H4 (cell line): ENCODE results near the gene CNTNAP5. TPM values are rescaled to one million over a fixed set of nuclear protein-coding genes. Genes with fewer than 3 reads are reported as not detected.

Experiments used
- DNase-seq: peaks from one replicate; pipeline ENCODE4 v3.0.0-alpha.2; 2015; ENCODE audit warnings: low spot score
- total RNA-seq: library from RNA; depleted of rRNA; stranded (reverse); fragments of >200 nt; shearing (Covaris generic); gene quantifications from 2 replicates; pipeline ENCODE4 v1.2.3, GENCODE V29; 2014

CNTNAP5 gene
- total RNA-seq, 1 experiment from 2014 or later = not detected

DNA sequence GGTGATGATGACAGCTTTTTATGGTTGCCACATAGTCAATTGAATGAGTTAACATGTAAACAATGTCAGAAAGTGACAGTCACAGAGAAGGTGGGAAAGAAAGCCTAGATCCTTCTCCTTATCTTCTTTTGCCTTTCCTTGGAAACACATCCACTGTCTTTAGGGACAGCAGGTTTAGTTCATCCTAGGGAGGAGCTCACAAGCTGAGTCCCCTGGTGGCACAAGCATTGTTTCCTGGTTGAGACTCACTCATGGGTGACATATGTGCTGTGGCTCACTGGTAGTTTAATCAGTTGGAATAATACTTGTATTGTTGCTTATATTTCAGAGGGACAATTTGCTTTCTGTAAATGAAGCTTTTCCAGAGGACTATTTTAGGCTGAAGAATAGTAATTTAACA, 598.5 kb downstream of the CNTNAP5 start:
- no peak for DNase-seq

DNA sequence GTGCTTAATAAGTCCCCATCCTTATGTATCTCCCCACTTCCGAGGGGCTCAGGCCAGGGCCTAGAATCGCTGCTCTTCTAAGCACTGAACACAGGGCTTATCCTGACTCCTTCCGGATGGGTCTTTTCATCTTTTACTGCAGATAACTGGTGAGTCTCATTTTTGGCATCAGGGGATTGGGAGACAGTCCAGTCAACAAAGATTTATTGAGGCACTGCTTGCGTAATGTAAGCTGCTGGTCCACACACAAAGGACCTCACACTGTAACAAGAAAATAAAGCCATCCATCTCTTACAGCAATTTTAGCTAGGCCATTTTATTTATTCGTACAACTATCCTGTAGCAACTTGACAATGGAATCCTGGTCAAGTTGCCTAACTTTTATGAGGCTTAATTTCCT, 600.5 kb downstream of the CNTNAP5 start:
- DNase-seq = no peak

DNA sequence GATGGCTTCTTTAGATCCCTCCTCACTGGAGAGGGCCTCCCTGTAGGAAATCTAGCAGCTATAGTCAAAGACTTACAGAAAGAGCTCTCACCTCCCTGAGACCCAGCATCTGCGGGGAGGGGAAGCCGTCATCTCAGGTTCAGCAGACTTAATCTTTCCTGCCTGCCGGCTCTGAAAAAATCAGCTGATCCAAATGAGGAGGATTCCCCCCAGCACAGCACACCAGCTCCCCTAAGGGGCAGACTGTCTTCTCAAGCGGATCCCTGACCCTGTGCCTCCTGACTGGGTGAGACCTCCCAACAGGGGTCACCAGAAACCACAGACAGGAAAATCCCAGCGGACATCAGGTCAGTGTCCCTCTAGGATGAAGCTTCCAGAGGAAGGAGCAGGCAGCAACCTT, 601.9 kb downstream of the CNTNAP5 start:
- no peak for DNase-seq

DNA sequence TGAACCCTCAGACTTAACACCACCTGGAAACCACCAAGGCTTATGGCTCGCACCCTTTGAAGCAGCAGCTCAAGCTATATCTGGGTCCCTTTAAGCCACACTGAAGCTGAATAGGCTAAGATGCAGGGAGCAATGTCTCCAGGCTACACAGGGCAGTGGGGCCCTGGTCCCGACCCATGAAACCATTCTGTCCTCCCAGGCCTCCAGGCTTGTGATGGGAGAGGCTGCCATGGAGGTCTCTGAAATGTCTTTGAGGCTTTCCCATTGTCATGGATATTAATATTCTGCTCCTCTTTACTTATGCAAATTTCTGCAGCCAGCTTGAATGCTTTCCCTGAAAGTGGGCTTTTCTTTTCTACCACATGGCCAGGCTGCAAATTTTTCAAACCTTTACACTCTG, 608.7 kb downstream of the CNTNAP5 start:
- no peak for DNase-seq

DNA sequence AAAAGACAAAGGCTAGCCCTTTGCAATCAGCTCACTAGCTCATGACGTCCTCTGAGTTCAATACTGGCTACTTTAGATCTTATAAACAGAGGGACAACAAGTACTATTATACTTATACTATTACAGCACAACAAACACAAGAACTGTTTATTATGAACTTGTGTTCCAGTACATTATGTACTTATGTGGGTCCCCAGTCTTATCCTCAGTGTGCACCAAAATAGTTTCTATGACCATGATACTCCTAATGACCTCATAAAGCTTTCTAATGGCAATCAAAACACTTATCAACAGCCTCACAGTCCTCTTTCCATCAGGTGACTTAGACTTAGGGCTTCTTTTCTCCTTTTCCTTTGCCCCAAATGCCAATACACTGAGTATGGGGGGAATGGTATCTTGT, 614.4 kb downstream of the CNTNAP5 start:
- no peak for DNase-seq

DNA sequence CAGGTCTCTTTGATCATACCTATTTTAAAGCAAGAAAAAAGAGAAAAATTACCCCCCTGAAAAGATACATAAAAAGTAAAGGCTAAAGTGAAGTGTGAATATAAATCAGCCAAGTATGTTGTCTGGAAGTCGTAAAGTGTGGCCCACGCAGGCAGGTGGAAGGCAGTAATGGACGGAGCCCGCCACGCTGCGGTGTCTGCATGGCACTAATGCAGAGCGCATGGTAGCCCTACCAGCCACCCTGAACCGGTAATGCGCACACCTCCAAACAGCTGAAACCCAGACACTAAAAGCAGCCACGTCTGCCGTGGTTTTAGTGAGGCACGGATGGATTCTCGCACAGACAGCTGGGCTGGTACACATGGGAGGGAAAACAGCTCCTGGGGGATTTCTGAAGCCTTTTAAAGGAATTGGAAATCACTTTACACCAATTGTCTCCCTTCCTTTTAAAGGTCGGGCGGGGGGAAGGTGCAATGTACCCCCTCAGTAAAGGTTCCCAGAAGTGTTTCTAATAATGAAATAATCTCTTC, 615.2 kb downstream of the CNTNAP5 start:
- no peak for DNase-seq

DNA sequence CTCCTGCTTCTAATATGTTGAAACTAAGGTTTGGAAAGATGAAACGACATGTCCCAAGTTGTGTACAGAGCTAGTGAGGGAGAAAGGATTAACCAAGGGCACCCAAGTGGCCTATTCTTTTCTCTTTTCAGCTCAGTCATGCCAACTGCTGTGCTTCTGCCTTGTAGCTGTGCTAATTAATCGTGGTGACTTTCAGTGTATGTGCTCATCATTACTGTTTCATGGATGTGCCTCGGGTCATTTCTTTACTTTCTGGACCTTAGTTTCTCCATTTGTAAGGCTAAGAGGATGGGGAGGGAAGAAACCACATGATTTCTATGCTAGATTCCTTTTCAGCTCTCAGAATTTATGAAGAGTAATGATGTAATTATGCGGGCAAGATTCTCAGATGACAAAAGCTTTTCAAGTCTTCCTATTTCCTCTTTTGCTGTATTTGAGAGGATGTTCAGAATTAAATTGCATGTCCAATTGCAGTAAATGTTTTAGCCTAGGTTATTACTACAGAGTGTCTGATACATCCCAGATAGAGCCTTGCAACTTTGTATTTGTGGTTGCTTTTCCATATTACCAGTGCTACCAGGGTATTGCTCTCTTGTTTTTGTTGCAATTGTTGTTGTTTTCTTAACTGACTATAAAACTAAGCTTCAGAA, 621.2 kb downstream of the CNTNAP5 start:
- no peak for DNase-seq

DNA sequence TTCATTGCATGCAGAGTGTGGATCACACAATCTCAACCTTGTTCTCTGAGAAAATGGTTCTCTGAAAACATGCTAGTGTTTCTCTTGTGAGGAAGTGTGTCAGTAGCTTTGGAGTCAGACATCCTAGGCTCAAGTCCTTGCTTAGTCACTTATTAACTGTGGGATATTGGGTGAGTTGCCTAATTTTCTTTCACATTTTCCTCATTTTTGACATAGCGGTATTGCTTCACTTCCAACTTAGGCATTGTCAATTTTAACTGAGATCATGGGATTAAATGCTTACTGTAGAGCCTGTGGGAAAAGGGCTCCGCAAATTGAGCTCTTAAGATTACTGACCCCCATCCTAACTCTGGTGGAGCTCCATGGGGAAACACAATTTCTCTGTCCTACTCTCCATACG, 622.2 kb downstream of the CNTNAP5 start:
- no peak for DNase-seq

GRCh38 chr2:124647663-124648062, 622.6 kb downstream of the CNTNAP5 start:
- DNase-seq = no peak

DNA sequence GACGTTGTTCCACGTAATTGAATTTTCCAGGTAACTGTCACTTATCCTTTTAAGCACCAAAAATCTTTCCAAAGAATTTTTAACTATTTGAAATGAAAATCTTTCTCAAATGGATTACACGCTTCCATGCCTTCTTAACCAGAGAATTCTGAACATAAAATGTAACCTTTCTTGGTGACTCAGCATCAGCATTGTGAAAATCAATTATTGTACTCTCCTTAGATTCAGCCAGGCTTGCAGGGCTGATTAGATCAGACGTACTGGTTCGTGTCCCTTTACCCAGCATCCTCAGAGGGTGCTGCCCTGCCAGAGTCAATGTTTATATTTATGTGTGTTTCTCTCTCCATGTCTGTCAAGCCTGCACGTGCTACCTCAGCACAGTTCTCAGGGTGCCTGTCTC, 623.9 kb downstream of the CNTNAP5 start:
- DNase-seq = no peak

DNA sequence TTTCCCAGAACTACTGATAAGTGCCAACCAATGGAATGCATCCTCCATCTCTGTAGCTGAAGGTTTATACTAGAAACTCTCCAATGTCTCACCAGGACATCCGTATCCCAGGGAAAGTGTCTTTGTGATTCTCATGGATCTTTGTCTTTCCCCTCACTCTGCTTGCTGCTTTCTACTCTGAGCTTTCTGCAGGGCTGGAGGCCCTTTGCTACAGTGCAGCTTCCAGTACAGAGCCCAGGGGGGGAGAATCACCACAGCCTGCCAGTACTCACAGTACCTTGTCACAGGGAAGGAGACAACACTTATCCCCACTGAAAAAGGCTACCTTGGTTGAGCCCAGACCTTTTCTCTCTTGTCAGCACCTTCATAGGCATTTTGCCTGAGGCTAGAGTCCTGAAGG, 627.0 kb downstream of the CNTNAP5 start:
- no peak for DNase-seq

GRCh38 chr2:124658373-124658772, 633.3 kb downstream of the CNTNAP5 start:
- no peak for DNase-seq

DNA sequence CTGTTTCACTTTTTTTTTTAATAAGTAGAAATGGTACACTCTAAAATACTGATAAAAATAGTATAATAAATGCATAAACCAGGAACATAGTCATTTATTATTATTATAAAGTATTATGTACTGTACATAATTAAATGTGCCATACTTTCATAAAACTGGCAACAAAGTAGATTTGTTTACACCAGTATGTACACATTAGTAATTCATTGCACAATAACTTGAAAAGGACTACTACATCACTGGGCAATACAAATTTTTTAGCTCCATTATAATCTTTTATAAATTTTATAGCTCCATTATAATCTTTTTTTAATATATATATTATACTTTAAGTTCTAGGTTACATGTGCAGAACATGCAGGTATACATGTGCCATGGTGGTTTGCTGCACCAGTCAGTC, 636.5 kb downstream of the CNTNAP5 start:
- DNase-seq = no peak

GRCh38 chr2:124662946-124663644, 638.0 kb downstream of the CNTNAP5 start:
- no peak for DNase-seq

DNA sequence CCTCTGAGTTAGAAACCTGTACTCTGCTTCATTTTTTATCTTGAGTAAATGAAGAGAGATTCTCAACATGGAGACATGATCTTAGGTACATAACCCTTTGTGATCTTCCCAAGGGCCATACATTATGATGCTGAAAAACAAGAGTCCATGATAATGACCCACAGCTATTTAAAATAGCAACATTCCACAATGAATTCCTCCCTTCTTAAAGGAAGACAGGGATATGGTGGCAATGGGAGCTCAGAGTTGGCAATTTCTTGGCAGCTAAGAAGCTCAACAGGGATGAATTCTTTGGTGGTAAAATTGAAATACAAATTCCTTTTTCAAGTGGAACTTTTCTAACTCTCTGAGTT, 638.5 kb downstream of the CNTNAP5 start:
- DNase-seq = no peak

GRCh38 chr2:124664363-124664762, 639.3 kb downstream of the CNTNAP5 start:
- DNase-seq = no peak

GRCh38 chr2:124666976-124667375, 641.9 kb downstream of the CNTNAP5 start:
- no peak for DNase-seq

DNA sequence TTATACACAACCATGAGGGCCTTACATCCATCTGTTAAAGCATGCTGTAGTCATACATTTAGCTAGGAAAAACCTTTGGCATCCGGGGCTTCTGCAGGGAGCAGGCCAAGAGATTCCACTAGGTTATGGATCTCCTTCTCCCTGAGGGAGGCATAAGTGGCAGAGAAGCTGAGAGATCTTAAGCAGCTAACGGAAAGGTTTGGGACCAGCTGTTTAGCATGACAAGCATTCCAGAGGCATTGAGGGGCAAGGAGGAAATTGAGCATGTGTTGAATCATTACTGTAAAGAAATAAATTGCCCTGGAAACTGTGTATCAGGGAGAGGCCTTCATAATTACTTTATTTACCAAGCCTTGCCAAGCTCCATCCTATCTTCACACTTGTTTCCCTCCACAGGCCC, 643.1 kb downstream of the CNTNAP5 start:
- DNase-seq = no peak

GRCh38 chr2:124670187-124670586, 645.1 kb downstream of the CNTNAP5 start:
- DNase-seq = no peak

GRCh38 chr2:124678043-124678442, 653.0 kb downstream of the CNTNAP5 start:
- DNase-seq = no peak

- no peak for DNase-seq
Observed at GRCh38 chr2:124683536-124684428, 658.7 kb downstream of the CNTNAP5 start.

- DNase-seq = no peak
Observed at GRCh38 chr2:124689348-124689747, 664.3 kb downstream of the CNTNAP5 start.

DNA sequence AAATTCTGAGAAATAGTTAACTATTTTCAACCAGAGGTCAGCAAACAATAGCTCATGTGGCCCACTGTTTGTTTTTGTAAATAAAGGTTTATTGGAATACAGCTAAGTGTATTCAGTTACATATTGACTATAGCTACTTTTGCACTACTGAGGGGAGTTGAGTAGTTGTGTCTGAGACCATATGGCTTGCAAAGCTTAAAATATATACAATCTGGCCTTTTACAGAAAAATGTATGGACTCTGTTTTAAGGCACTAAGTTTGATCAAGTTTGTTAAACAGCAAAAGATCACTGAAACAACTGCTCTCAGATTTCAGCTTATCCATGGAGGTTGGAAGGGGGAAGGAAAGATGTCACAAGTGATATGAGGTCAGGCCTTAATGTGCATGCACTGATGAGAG, 667.1 kb downstream of the CNTNAP5 start:
- no peak for DNase-seq
